WI38 (cell line): ENCODE data around the gene CCBE1.

ENCODE experiments used
- H3K4me3 ChIP-seq: 2 replicates; pipeline ENCODE4 v1.5.1; 2011; ENCODE audit warnings: low read depth, mild to moderate bottlenecking, control low read depth, low read length
- CTCF ChIP-seq: IDR thresholded peaks from 2 replicates; pipeline ENCODE4 v1.5.1; 2012; ENCODE audit warnings: low read depth, mild to moderate bottlenecking, control low read depth, low read length

CCBE1 gene

GRCh38 chr18:59468821-59469220 lies 228.4 kb downstream of the CCBE1 start:
- no peak overlapping the region for H3K4me3 ChIP-seq
- no peak for TF ChIP-seq CTCF

- no peak overlapping the region for H3K4me3 ChIP-seq
- no peak for TF ChIP-seq CTCF
Measured at GRCh38 chr18:59467497-59467896, 229.7 kb downstream of the CCBE1 start.

- H3K4me3 ChIP-seq: no peak overlapping the region
- no peak for TF ChIP-seq CTCF
Measured at GRCh38 chr18:59466980-59467379, 230.2 kb downstream of the CCBE1 start.

- TF ChIP-seq CTCF: no peak
- no peak overlapping the region for H3K4me3 ChIP-seq
Measured at GRCh38 chr18:59464486-59464885, 232.7 kb downstream of the CCBE1 start.

GRCh38 chr18:59461171-59461570 lies 236.1 kb downstream of the CCBE1 start:
- TF ChIP-seq CTCF: no peak

GRCh38 chr18:59460072-59460420 lies 237.2 kb downstream of the CCBE1 start:
- no peak for TF ChIP-seq CTCF

More at GRCh38 chr18:59461171-59461570, 236.1 kb downstream of the CCBE1 start:
- no peak overlapping the region for H3K4me3 ChIP-seq

GRCh38 chr18:59459369-59460071 lies 237.7 kb downstream of the CCBE1 start:
- no peak for TF ChIP-seq CTCF
- H3K4me3 ChIP-seq: no peak overlapping the region

More at GRCh38 chr18:59460072-59460420, 237.2 kb downstream of the CCBE1 start:
- H3K4me3 ChIP-seq: no peak overlapping the region
